AG09319 (cell line): Measurements from ENCODE around the gene VMP1.
A peak's percentile ranks its signal among the peaks of the same experiment; 100 is the strongest.
"Not testable (repeated sequence)": the region's sequence is repeated elsewhere in the genome, so short reads cannot be mapped to it uniquely, and the experiment has no call there.

Experiments
- DNase-seq: peaks from one replicate; pipeline ENCODE4 v3.0.0-alpha.2; 2010; ENCODE audit warnings: low read depth; ENCODE audit errors: extremely low read depth
- CTCF ChIP-seq: IDR thresholded peaks from 2 replicates; pipeline ENCODE4 v1.5.1; 2011; ENCODE audit warnings: low read depth, mild to moderate bottlenecking, inconsistent platforms, low read length, moderate library complexity

Gene VMP1

GRCh38 chr17:59848385-59848668 lies 140.9 kb downstream of the VMP1 start:
- no peak for TF ChIP-seq CTCF
- no peak for DNase-seq

GRCh38 chr17:59848778-59849177 lies 141.3 kb downstream of the VMP1 start:
- DNase-seq, result peak; percentile 63

GRCh38 chr17:59850311-59850710 lies 142.9 kb downstream of the VMP1 start:
- not testable (repeated sequence) for DNase-seq

More at GRCh38 chr17:59848778-59849177, 141.3 kb downstream of the VMP1 start:
- TF ChIP-seq CTCF, result no peak

GRCh38 chr17:59851439-59852375 lies 144.3 kb downstream of the VMP1 start:
- peak; percentile 84 for DNase-seq

GRCh38 chr17:59852847-59853167 lies 145.4 kb downstream of the VMP1 start:
- not testable (repeated sequence) for DNase-seq

More at GRCh38 chr17:59851439-59852375, 144.3 kb downstream of the VMP1 start:
- no peak for TF ChIP-seq CTCF

- DNase-seq, result peak; percentile 31
- peak; percentile 10 for TF ChIP-seq CTCF
Observed at GRCh38 chr17:59853168-59853918, 145.9 kb downstream of the VMP1 start.

GRCh38 chr17:59853919-59854729 lies 146.7 kb downstream of the VMP1 start:
- not testable (repeated sequence) for DNase-seq

GRCh38 chr17:59856859-59857794 lies 149.7 kb downstream of the VMP1 start:
- no peak for DNase-seq
- TF ChIP-seq CTCF, result no peak
